ENCODE results near the gene HAUS3. TPM values are rescaled to one million over a fixed set of nuclear protein-coding genes. Genes with fewer than 3 reads are reported as not detected.

The HAUS3 gene
- total and polyA plus RNA-seq, 2 donors = 14.3 to 26.6 TPM

GRCh38 chr4:2250357-2251072, 8.6 kb upstream of the HAUS3 start:
- Histone ChIP-seq H3K27me3 (ENCODE audit: control insufficient read depth in 2 of 2, insufficient read depth in 1 of 2, low read length in 1 of 2) (no peaks in the 10 kb centered on the region), H3K4me3 (ENCODE audit: low read length in 2 of 2) (no peak overlapping the region), H3K27ac (ENCODE audit: low read depth in 1 of 2, low read length in 1 of 2) (no peak overlapping the region), H3K4me1 (ENCODE audit: control insufficient read depth in 2 of 2, insufficient read depth in 2 of 2, low read length in 2 of 2) (no peaks in the 10 kb centered on the region), H3K36me3 (ENCODE audit: control insufficient read depth in 2 of 2, insufficient read depth in 2 of 2, low read length in 1 of 2) (peaks cover 67 to 82% of the 10 kb centered on the region in 2 donors), H3K9me3 (ENCODE audit: control insufficient read depth in 2 of 2, insufficient read depth in 1 of 2, low read length in 1 of 2) (peaks cover 0 to 6% of the 10 kb centered on the region in 2 donors)
- no peak for DNase-seq (ENCODE audit: low read depth in 6 of 9, low spot score in 9 of 9)
- WGBS = 97% methylated on average over 30 of the region's 30 CpGs

- no peak for DNase-seq (ENCODE audit: low read depth in 6 of 9, low spot score in 9 of 9)
- Histone ChIP-seq H3K27ac (ENCODE audit: low read depth in 1 of 2, low read length in 1 of 2) (no peak overlapping the region), H3K36me3 (ENCODE audit: control insufficient read depth in 2 of 2, insufficient read depth in 2 of 2, low read length in 1 of 2) (peaks cover 59 to 74% of the 10 kb centered on the region in 2 donors), H3K4me1 (ENCODE audit: control insufficient read depth in 2 of 2, insufficient read depth in 2 of 2, low read length in 2 of 2) (no peaks in the 10 kb centered on the region), H3K27me3 (ENCODE audit: control insufficient read depth in 2 of 2, insufficient read depth in 1 of 2, low read length in 1 of 2) (no peaks in the 10 kb centered on the region), H3K9me3 (ENCODE audit: control insufficient read depth in 2 of 2, insufficient read depth in 1 of 2, low read length in 1 of 2) (peaks cover 0 to 6% of the 10 kb centered on the region in 2 donors), H3K4me3 (ENCODE audit: low read length in 2 of 2) (no peak overlapping the region)
- 96% methylated on average over 26 of the region's 26 CpGs for WGBS
Measured at GRCh38 chr4:2249526-2250356, 7.8 kb upstream of the HAUS3 start.

- no peaks in the 10 kb centered on the region for H3K4me1 ChIP-seq (ENCODE audit: control insufficient read depth in 2 of 2, insufficient read depth in 2 of 2, low read length in 2 of 2)
- no peak overlapping the region for H3K4me3 ChIP-seq (ENCODE audit: low read length in 2 of 2)
- DNase-seq (ENCODE audit: low read depth in 6 of 9, low spot score in 9 of 9) = no peak
- peaks cover 53 to 70% of the 10 kb centered on the region in 2 donors for H3K36me3 ChIP-seq (ENCODE audit: control insufficient read depth in 2 of 2, insufficient read depth in 2 of 2, low read length in 1 of 2)
- whole genome bisulfite sequencing = 96% methylated on average over 10 of the region's 10 CpGs
- H3K27me3 ChIP-seq (ENCODE audit: control insufficient read depth in 2 of 2, insufficient read depth in 1 of 2, low read length in 1 of 2) = no peaks in the 10 kb centered on the region
- H3K9me3 ChIP-seq (ENCODE audit: control insufficient read depth in 2 of 2, insufficient read depth in 1 of 2, low read length in 1 of 2) = peaks cover 0 to 5% of the 10 kb centered on the region in 2 donors
- H3K27ac ChIP-seq (ENCODE audit: low read depth in 1 of 2, low read length in 1 of 2) = no peak overlapping the region
Measured at GRCh38 chr4:2248821-2249261, 6.9 kb upstream of the HAUS3 start.

GRCh38 chr4:2248044-2248780, 6.3 kb upstream of the HAUS3 start:
- peaks cover 47 to 64% of the 10 kb centered on the region in 2 donors for H3K36me3 ChIP-seq (ENCODE audit: control insufficient read depth in 2 of 2, insufficient read depth in 2 of 2, low read length in 1 of 2)
- H3K4me1 ChIP-seq (ENCODE audit: control insufficient read depth in 2 of 2, insufficient read depth in 2 of 2, low read length in 2 of 2) = no peaks in the 10 kb centered on the region
- no peak overlapping the region for H3K27ac ChIP-seq (ENCODE audit: low read depth in 1 of 2, low read length in 1 of 2)
- no peak for DNase-seq (ENCODE audit: low read depth in 6 of 9, low spot score in 9 of 9)
- H3K4me3 ChIP-seq (ENCODE audit: low read length in 2 of 2) = no peak overlapping the region
- WGBS = 96% methylated on average over 21 of the region's 21 CpGs
- no peaks in the 10 kb centered on the region for H3K27me3 ChIP-seq (ENCODE audit: control insufficient read depth in 2 of 2, insufficient read depth in 1 of 2, low read length in 1 of 2)
- peaks cover 0 to 3% of the 10 kb centered on the region in 2 donors for H3K9me3 ChIP-seq (ENCODE audit: control insufficient read depth in 2 of 2, insufficient read depth in 1 of 2, low read length in 1 of 2)

GRCh38 chr4:2247128-2248043, 5.5 kb upstream of the HAUS3 start:
- peaks cover 41 to 57% of the 10 kb centered on the region in 2 donors for H3K36me3 ChIP-seq (ENCODE audit: control insufficient read depth in 2 of 2, insufficient read depth in 2 of 2, low read length in 1 of 2)
- no peak overlapping the region for H3K27ac ChIP-seq (ENCODE audit: low read depth in 1 of 2, low read length in 1 of 2)
- H3K4me3 ChIP-seq (ENCODE audit: low read length in 2 of 2) = no peak overlapping the region
- H3K4me1 ChIP-seq (ENCODE audit: control insufficient read depth in 2 of 2, insufficient read depth in 2 of 2, low read length in 2 of 2) = peaks cover 0 to 2% of the 10 kb centered on the region in 2 donors
- 96% methylated on average over 42 of the region's 42 CpGs for WGBS
- no peaks in the 10 kb centered on the region for H3K27me3 ChIP-seq (ENCODE audit: control insufficient read depth in 2 of 2, insufficient read depth in 1 of 2, low read length in 1 of 2)
- no peak for DNase-seq (ENCODE audit: low read depth in 6 of 9, low spot score in 9 of 9)
- peaks cover 0 to 3% of the 10 kb centered on the region in 2 donors for H3K9me3 ChIP-seq (ENCODE audit: control insufficient read depth in 2 of 2, insufficient read depth in 1 of 2, low read length in 1 of 2)

GRCh38 chr4:2246384-2247127, 4.6 kb upstream of the HAUS3 start:
- no peak overlapping the region for H3K4me3 ChIP-seq (ENCODE audit: low read length in 2 of 2)
- 96% methylated on average over 19 of the region's 19 CpGs for WGBS
- no peak overlapping the region for H3K27ac ChIP-seq (ENCODE audit: low read depth in 1 of 2, low read length in 1 of 2)
- H3K36me3 ChIP-seq (ENCODE audit: control insufficient read depth in 2 of 2, insufficient read depth in 2 of 2, low read length in 1 of 2) = peaks cover 32 to 49% of the 10 kb centered on the region in 2 donors
- H3K27me3 ChIP-seq (ENCODE audit: control insufficient read depth in 2 of 2, insufficient read depth in 1 of 2, low read length in 1 of 2) = no peaks in the 10 kb centered on the region
- peaks cover 0 to 3% of the 10 kb centered on the region in 2 donors for H3K9me3 ChIP-seq (ENCODE audit: control insufficient read depth in 2 of 2, insufficient read depth in 1 of 2, low read length in 1 of 2)
- H3K4me1 ChIP-seq (ENCODE audit: control insufficient read depth in 2 of 2, insufficient read depth in 2 of 2, low read length in 2 of 2) = peaks cover 0 to 4% of the 10 kb centered on the region in 2 donors
- DNase-seq (ENCODE audit: low read depth in 6 of 9, low spot score in 9 of 9) = no peak

GRCh38 chr4:2245787-2246275, 3.9 kb upstream of the HAUS3 start:
- Histone ChIP-seq H3K4me1 (ENCODE audit: control insufficient read depth in 2 of 2, insufficient read depth in 2 of 2, low read length in 2 of 2) (peaks cover 0 to 4% of the 10 kb centered on the region in 2 donors), H3K27me3 (ENCODE audit: control insufficient read depth in 2 of 2, insufficient read depth in 1 of 2, low read length in 1 of 2) (no peaks in the 10 kb centered on the region), H3K9me3 (ENCODE audit: control insufficient read depth in 2 of 2, insufficient read depth in 1 of 2, low read length in 1 of 2) (peaks cover 0 to 3% of the 10 kb centered on the region in 2 donors), H3K4me3 (ENCODE audit: low read length in 2 of 2) (no peak overlapping the region), H3K27ac (ENCODE audit: low read depth in 1 of 2, low read length in 1 of 2) (no peak overlapping the region), H3K36me3 (ENCODE audit: control insufficient read depth in 2 of 2, insufficient read depth in 2 of 2, low read length in 1 of 2) (peaks cover 25 to 42% of the 10 kb centered on the region in 2 donors)
- 98% methylated on average over 7 of the region's 7 CpGs for WGBS
- no peak for DNase-seq (ENCODE audit: low read depth in 6 of 9, low spot score in 9 of 9)
